ENCODE measurements around the gene BSN.
A peak's percentile ranks its signal among the peaks of the same experiment; 100 is the strongest.

BSN gene

DNA sequence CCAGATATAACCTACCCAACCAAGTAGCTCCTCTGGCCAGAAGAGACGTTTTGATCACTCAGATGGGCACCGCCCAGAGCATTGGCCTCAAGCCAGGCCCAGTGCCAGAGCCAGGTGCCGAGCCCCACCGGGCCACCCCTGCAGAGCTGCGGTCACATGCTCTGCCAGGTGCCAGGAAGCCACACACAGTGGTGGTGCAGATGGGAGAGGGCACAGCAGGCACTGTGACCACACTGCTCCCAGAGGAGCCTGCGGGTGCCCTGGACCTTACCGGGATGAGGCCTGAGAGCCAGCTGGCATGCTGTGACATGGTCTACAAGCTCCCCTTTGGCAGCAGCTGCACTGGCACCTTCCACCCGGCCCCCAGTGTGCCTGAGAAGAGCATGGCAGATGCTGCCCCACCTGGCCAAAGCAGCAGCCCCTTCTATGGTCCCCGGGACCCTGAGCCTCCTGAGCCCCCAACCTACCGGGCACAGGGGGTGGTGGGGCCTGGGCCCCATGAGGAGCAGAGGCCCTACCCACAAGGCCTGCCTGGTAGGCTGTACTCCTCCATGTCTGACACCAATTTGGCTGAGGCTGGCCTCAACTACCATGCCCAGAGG is 100.8 kb downstream of the BSN start:
- no peak for DNase-seq (ENCODE audit: low read depth)

DNA sequence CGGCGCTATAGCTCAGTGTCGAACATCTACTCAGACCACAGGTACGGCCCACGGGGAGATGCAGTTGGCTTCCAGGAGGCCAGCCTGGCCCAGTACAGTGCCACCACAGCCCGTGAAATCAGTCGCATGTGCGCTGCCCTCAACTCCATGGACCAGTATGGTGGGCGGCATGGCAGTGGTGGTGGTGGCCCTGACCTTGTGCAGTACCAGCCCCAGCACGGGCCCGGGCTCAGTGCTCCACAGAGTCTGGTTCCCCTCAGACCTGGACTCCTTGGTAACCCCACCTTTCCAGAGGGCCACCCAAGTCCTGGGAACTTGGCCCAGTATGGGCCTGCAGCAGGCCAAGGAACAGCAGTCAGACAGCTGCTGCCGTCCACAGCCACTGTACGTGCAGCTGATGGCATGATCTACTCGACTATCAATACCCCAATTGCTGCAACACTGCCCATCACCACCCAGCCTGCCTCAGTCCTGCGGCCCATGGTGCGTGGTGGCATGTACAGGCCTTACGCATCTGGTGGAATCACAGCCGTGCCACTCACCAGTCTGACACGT is 101.5 kb downstream of the BSN start:
- DNase-seq (ENCODE audit: low read depth) = no peak

DNA sequence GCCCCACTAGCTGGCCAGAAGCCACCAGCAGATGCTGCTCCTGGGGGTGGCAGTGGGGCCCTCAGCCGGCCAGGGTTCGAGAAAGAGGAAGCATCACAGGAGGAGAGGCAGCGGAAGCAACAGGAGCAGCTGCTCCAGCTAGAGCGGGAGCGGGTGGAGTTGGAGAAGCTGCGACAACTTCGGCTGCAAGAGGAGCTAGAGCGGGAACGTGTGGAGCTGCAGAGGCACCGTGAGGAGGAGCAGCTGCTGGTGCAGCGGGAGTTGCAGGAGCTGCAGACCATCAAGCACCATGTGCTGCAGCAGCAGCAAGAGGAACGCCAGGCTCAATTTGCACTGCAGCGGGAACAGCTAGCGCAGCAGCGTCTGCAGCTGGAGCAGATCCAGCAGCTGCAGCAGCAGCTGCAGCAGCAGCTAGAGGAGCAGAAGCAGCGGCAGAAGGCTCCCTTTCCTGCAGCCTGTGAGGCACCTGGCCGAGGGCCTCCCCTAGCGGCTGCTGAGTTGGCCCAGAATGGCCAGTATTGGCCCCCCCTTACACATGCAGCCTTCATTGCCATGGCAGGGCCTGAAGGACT is 102.3 kb downstream of the BSN start:
- no peak for DNase-seq (ENCODE audit: low read depth)

DNA sequence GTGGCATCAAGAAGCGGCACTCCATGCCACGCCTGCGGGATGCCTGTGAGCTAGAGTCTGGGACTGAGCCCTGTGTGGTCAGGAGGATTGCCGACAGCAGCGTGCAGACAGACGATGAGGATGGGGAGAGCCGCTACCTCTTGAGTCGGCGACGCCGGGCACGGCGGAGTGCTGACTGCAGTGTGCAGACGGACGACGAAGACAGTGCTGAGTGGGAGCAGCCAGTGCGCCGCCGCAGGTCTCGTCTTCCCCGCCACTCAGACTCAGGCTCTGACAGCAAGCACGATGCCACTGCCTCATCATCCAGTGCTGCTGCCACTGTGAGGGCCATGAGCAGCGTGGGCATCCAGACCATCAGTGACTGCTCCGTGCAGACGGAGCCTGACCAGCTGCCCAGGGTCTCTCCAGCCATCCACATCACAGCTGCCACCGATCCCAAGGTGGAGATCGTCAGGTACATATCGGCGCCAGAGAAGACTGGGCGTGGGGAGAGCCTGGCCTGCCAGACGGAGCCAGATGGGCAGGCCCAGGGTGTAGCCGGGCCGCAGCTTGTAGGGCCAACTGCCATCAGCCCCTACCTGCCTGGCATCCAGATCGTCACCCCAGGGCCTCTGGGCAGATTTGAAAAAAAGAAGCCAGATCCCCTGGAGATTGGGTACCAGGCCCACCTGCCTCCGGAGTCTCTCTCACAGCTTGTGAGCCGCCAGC is 103.1 kb downstream of the BSN start:
- DNase-seq (ENCODE audit: low read depth) = no peak

DNA sequence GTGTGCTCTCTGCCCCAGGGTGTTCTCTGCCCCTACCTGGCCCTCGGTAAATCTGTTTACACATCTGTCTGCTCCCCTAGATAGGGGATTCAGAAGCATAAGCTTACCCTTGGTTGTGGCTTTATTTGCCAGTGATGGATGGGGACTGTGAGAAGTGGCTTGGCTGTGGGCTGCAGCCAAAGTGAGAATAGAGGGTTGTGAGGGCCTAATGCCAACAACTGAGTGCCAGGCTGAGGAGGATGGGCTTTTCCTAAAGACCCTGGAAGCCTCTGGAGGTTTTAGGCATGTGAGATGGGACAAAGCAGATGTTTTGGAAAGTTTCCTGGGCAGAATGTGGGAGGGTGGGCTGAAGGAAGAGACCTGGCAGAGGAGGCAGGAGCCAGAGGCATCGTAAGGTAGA is 104.4 kb downstream of the BSN start:
- DNase-seq (ENCODE audit: low read depth) = no peak

DNA sequence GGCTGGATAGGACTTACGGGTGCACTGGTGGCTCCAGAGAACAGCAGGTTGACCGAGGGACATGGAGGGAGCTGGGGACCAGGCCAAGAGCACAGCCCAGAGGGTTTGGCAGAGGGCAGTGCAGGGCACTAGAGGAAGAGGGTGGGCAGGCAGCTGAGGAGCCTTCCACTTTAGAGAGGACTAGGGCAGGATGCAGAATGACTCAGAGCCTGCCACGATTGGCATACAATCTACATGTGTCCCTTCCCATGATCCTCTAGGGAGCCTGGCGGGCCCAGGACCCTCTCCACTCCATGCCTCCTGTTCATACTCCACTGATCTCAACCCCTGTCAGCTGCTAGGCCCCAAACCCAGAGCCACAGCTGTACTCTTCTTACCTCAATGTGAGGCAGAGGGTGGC is 105.5 kb downstream of the BSN start:
- DNase-seq (ENCODE audit: low read depth) = no peak

DNA sequence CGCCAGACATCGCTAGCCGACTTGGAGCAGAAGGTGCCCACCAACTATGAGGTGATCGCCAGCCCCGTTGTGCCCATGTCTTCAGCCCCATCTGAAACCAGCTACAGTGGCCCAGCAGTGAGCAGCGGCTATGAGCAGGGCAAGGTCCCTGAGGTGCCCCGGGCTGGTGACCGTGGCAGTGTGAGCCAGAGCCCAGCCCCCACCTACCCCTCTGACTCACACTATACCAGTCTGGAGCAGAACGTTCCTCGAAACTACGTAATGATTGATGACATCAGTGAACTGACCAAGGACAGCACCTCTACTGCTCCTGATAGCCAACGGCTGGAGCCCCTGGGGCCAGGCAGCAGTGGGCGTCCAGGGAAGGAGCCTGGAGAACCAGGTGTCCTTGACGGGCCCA is 107.0 kb downstream of the BSN start:
- no peak for DNase-seq (ENCODE audit: low read depth)

DNA sequence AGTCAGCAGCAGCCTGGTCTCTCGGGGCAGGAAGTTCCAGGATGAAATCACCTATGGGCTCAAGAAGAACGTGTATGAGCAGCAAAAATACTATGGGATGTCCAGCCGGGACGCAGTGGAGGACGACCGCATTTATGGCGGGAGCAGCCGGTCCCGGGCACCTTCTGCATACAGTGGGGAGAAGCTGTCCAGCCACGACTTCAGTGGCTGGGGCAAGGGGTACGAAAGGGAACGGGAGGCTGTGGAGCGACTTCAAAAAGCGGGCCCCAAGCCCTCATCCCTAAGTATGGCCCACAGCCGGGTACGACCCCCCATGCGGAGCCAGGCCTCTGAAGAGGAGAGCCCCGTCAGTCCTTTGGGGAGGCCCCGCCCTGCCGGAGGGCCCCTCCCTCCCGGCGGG is 107.7 kb downstream of the BSN start:
- DNase-seq (ENCODE audit: low read depth) = no peak

DNA sequence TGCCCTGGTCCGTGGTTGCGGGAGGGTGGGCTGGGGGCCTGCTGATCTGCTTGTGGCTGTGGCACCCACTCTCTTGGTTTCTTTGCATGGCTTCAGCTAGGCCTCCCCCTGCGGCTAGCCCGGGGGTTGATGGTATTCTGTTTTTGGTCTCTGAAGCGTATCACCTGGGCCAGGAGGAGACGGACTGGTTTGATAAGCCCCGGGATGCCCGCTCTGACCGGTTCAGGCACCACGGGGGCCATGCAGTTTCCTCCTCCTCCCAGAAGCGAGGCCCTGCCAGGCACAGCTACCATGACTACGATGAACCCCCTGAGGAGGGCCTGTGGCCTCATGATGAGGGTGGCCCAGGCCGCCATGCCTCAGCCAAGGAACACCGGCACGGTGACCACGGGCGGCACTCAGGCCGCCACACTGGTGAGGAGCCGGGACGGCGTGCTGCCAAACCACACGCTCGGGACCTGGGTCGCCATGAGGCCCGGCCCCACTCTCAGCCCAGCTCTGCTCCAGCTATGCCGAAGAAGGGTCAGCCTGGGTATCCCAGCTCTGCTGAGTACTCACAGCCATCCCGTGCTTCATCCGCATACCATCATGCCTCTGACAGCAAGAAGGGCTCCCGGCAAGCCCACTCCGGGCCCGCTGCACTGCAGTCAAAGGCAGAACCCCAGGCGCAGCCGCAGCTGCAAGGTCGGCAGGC is 108.6 kb downstream of the BSN start:
- DNase-seq (ENCODE audit: low read depth) = no peak

DNA sequence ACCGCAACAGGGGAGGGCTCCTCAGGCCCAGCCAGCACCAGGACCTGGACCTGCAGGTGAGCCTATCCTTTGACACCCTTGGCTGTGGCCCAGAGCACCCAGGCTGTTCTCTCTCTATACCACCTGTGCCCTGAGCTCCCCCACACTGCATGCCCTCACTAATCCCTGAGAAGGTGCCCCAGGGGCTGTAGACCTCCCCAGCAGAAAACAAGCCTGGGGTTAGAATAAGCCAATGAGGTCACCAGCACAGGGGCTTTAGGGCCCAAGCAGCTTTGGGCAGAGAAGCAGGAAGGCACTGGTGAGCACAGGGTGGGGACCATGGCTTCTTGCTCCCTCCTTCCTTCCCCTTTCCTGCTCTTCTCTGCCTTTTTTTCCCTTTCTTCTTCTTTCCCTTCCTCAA is 109.6 kb downstream of the BSN start:
- no peak for DNase-seq (ENCODE audit: low read depth)

DNA sequence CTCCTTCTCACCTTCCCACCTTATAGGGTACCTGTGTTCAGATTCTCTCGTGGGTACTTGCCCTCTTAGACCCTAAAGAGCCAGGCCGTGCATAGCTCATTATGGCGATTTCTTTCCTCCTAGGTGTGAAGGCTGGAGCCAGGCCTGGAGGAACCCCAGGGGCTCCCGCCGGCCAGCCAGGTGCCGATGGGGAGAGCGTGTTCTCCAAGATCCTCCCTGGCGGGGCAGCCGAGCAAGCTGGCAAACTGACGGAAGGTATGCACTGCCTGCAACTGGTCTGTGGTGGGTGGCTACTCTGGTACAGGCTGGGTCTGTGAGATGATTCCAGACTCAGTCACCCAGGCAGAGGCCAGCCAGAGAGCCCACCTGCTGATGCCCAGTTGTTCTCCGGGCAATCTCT is 110.0 kb downstream of the BSN start:
- DNase-seq (ENCODE audit: low read depth) = no peak

DNA sequence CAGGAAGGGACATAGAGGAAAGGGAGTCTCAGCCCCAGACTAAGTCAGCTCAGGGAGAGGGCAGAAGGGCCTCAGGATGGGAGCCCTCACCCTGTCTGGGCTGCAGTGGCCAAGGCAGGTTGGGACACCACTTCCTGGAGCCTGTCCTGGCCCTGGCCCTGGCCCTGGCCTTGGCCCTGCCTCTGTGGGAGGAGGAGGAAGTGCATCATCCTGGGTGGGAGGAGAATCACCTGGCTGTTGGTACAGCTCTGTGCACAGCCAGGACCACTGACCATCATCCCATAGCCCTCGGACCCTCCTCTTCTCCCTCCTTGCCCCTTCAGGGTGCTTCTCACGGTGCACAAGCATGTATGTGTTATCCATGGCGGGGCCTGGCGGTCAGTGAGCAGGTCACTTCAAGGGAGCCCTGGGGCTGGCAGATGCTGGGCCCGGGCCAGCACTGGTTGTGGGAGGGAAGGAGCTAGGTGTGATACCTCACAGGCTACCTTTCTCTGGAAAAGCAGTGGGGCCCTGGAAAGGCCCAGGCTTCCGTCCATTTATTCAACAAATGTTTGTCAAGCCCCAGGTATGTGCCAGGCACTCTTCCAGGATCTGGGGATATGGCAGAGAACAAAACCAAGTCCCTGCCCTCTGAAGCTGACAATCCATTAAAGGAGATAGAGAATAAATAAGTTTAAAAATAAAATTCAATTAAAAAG is 111.7 kb downstream of the BSN start:
- DNase-seq (ENCODE audit: low read depth) = no peak

DNA sequence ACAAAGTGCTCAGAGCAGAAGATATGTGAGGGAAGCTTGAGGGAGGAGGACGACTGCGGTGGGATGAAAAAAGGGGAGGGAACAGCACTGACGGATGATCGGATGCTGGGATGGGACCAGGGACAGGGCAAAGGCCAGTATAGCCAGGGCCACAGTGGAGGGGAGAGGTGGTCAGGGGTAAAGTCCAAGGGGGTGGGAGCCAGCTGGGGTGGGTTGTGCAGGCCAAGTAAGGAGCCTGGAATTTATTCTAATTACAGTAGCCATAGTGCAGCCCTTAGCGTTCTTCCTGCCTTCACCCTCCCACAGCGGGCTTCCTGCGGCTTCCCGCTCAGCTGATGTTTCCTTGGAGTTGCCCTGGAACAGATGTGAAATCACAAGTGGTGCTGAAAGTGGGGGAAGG is 112.3 kb downstream of the BSN start:
- DNase-seq (ENCODE audit: low read depth) = no peak

DNA sequence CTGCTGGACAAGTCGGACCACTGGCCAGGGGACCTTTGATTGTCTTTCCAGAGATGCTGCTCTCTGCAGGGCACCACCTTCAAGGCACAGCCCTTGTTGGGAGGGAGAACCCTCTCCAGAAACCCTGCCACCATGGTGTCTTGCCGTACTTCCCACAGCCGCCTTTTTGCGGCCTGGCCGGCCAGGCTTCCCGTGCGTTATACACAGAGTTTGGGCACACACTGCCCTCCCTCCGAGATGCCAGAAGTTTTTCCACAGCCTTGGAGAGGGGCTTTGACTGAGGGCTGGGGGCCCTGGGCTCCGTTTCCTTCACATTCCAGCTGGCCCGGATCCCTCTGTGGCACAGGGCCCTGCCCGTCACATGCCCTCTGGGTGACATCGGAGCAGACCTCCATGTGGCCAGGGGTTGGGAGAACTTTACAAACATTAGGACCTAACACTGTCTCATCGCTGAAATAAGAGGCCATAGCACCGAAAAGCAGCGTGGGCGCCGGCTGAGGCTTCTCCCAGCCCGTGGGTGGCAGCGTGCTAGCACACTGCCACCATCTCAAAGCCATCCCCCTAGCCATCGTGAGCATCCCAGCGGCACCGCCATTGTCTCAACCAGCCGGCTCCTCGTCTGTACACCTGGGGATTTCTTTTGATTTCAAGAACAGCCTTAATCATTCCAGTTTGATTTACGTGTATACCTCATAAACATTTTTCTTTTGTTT is 113.6 kb downstream of the BSN start:
- no peak for DNase-seq (ENCODE audit: low read depth)

DNA sequence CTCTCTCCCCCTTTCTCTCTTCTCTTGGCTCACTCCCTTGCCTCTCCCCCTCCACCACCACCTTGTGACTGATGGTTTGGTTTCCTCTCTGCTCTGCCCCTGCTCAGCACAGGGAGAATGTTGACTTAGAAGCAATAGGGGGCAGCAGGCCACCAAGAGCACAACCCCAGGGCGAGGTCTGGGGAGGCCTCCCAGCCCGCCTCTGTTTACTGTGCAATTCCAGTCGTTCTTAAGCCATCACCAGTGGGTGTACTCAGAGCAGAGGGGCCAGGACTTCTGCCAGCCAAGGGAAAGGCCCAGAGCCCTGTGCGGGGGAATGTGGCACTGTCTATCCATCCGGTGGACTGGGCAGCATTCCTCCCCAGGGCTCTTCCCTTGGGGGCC is 114.1 kb downstream of the BSN start:
- DNase-seq (ENCODE audit: low read depth) = no peak

DNA sequence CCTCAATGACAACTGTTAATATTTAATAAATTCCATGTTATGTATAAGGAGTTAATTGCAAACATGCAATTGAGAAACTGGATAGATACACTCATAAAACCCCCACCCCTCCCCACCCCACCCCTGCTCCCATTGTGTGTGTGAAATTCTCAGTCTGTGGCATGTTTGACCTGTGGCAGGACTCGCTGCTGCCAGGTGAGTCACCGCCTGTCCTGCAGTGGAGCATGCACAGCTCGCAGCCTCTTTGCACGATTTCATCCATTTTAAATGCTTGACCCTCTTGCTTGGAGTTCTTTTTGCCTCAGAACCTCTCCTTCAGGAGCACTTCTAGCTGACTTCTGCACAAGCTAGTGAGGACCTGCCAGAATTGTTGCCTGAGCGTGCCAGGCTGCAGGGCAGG is 114.6 kb downstream of the BSN start:
- DNase-seq (ENCODE audit: low read depth) = no peak

DNA sequence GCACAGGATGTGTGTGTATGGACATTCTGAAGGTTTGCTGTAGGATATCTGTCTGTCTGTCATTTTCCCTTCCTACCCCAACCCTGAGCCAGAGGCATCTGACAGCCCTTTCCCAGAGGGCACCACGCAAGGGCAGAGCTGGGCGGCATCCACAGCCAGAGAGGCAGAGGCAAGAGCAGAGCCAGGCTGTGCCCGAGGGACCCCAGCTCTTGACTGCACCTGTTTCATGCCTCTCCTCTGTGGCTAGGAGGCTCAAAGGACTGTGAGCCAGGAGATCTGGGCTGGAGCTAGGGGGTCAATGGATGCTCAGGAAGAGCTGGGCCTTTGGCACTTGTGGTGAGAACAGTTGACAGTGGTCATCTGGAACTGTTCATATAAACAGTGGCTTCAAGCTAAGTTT is 115.1 kb downstream of the BSN start:
- DNase-seq (ENCODE audit: low read depth) = no peak

DNA sequence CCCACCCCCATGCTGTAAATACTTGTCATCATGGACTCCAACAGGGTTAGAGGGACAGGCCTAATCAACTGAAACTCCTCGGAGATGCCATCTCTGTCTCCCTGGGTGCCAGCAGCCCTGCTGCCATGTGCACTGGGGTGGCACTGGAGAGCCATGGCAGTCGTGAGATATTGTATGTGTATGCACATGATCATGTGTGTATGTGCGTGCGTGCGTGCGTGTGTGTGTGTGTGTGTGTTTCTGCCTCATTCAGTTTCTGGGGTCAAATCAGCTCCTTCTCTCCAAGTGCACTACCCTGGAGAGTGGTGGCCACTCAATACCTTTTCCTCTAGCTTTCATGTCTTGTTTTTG is 116.6 kb downstream of the BSN start:
- DNase-seq (ENCODE audit: low read depth) = no peak

DNA sequence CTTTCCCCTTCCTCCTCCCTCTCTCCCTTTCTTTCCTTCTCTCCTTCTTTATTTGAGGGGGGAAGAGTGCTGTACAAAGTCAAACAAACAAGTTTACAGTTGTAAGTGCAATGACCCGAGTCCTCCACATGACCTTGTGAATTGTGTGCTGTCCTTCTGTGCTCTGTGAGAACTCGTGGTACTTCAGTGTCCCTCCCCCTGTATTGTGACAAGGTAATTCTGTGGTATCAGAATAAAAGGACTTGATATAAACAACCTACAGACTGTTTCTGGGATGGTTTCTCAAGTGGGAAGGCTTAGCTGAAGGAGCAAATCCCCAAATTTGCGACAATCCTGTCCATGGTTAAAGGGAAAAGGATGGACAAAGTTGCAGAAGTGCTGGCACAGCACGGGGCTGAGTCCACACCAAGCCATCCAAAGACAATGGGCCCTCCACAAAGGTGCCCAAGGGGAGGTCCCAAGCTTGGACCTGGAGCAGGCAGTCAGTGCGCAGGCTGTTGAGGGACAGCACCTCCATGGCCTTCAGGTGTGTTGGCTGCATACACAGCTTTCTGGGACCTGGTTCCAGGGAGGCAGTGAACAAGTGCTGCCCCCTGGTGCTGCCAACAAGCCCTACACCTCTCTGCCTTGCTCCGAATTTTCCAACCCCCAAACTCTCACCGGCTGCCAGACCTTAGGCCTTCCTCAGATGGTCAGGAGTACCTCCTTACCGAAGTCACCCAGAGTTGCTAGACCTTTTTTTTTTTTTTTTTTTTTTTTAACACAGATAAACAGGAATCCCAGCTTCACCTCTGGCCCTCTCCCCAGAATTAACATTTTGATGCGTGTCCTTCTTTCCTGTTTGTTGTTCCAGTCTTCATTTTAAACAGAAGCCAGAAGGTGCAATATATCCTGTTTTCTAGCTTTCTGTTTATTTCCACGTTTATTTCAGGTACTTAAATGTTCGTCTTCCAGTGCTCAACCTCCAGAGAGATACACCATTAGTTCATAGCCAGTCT is 117.3 kb downstream of the BSN start:
- peak; percentile 30 for DNase-seq (ENCODE audit: low read depth)

DNA sequence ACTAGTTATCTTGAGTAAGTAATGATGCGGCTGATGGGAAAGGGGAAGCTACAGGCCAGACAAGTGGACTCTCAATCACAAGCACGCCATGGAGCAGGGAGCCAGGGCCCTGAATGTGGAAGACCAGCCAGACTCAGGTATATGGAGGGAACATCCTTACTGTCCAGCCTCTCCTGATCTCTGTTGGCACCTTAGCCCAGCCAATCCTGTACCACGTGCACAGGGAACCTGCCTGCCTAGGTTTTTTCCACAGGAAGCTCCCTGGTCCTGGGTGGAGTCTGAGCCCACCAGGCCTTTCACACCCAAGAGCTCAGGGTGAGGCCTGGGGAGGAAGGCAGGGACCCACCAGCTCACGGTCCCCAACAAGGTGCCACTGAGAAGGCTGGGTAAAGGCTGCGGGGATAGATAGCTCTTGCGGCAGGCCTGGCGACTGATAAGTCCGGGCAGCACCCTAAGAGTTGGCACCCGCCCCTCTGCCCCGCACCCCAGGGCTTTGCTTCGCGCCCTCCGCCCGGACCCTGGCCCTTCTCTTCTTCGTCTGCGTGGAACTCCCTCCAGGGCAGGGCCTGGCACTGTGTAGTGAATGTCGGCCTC is 118.9 kb downstream of the BSN start:
- no peak for DNase-seq (ENCODE audit: low read depth)
